Body of pancreas (tissue), 4 donors: ENCODE data around the gene GBP1. TPM values are rescaled to one million over a fixed set of nuclear protein-coding genes. Genes with fewer than 3 reads are reported as not detected.
A peak's percentile ranks its signal among the peaks of the same experiment; 100 is the strongest.
"Not testable (repeated sequence)": the region's sequence is repeated elsewhere in the genome, so short reads cannot be mapped to it uniquely, and the experiment has no call there.

Experiments used
- ATAC-seq: fragments of 150-250 bp; one replicate; pipeline ENCODE4 v1.9.1; 2016
- DNase-seq, 4 donors: peaks; one replicate each; pipeline ENCODE4 v3.0.0-alpha.2; 2019
- H3K27ac ChIP-seq, 4 donors: fragments of 200-600 bp; sonication (generic); 1 replicate in 3 of 4; 2 replicates in 1 of 4; pipeline versions ENCODE4 v1.5.1 to v1.6.1; 2016 to 2019; ENCODE audit warnings: mild to moderate bottlenecking in 1 of 4, mixed read lengths in 1 of 4, moderate library complexity in 1 of 4
- H3K27me3 ChIP-seq, 2 donors: fragments of 200-600 bp; sonication (generic); one replicate each; pipeline ENCODE4 v1.6.0; 2016; ENCODE audit warnings: mild to moderate bottlenecking in 1 of 2
- H3K36me3 ChIP-seq, 2 donors: fragments of 200-600 bp; sonication (generic); replicated peaks in 1 of 2; 2 replicates each; pipeline ENCODE4 v1.5.1; 2016; ENCODE audit warnings: low read depth in 2 of 2; ENCODE audit not compliant: insufficient read depth in 1 of 2
- H3K4me1 ChIP-seq: fragments of 200-600 bp; sonication (generic); one replicate; pipeline ENCODE4 v1.6.0; 2016
- H3K4me3 ChIP-seq, 2 donors: fragments of 200-600 bp; sonication (generic); 1 replicate in 1 of 2; 2 replicates in 1 of 2; pipeline ENCODE4 v1.5.1; 2016 to 2019
- H3K9me3 ChIP-seq, 3 donors: fragments of 200-600 bp; sonication (generic); 1 replicate in 2 of 3; 2 replicates in 1 of 3; pipeline ENCODE4 v1.5.1; 2016
- CTCF ChIP-seq, 7 experiments: fragments of 450-650 bp in 4 of 7; fragments of 200-600 bp in 3 of 7; sonication (generic) in 3 of 7; IDR thresholded peaks; one replicate each; pipeline ENCODE4 v1.5.1; 2016 to 2019; ENCODE audit warnings: antibody characterized with exemption in 7 of 7
- POLR2A ChIP-seq, 3 donors: fragments of 450-650 bp; IDR thresholded peaks; one replicate each; pipeline ENCODE4 v1.6.1; 2016; ENCODE audit warnings: antibody characterized with exemption in 3 of 3, mild to moderate bottlenecking in 2 of 3
- WGBS, 2 donors: methylation state at CpG; one replicate each; pipeline ENCODE4 v1.1.5; 2017; 5-methylcytosine and 5-hydroxymethylcytosine counted together
- intact Hi-C: fragments of 100-400 bp; cut with DNase I; formaldehyde crosslinking; loops from one replicate; pipeline ENCODE4 v1.15.1; 2023
- total RNA-seq, 2 donors: library from RNA; depleted of rRNA; stranded (reverse); fragments of >200 nt; gene quantifications; one replicate each; pipeline ENCODE4 v1.1.0, GENCODE V29; 2016

Gene GBP1
- total RNA-seq, 2 donors from 2014 or later = 3.3 to 6.7 TPM

- WGBS, 2 donors = 67 to 71% methylated on average over 1 of the region's 1 CpG
- Histone ChIP-seq H3K4me3 (no peak overlapping the region), H3K27ac (no peak overlapping the region), H3K36me3 (no peaks in the 10 kb centered on the region), H3K9me3 (no peaks in the 10 kb centered on the region), H3K27me3 (no peaks in the 10 kb centered on the region), H3K4me1 (no peaks in the 10 kb centered on the region)
- no peak for ATAC-seq
- intact Hi-C loops = no loop called here
- no peak for DNase-seq
- TF ChIP-seq CTCF (IDR thresholded peaks at IDR 0.05) = no peak
- TF ChIP-seq POLR2A (IDR thresholded peaks at IDR 0.05) = no peak
Observed at GRCh38 chr1:89089962-89090361, 25.0 kb upstream of the GBP1 start.

GRCh38 chr1:89088572-89088971, 23.6 kb upstream of the GBP1 start:
- Histone ChIP-seq H3K36me3 (no peaks in the 10 kb centered on the region), H3K4me3 (no peak overlapping the region), H3K4me1 (no peaks in the 10 kb centered on the region), H3K27ac (no peak overlapping the region), H3K27me3 (no peaks in the 10 kb centered on the region), H3K9me3 (no peaks in the 10 kb centered on the region)
- TF ChIP-seq POLR2A (IDR thresholded peaks at IDR 0.05) (no peak), CTCF (IDR thresholded peaks at IDR 0.05) (no peak)
- WGBS, 2 donors = 60 to 75% methylated on average over 10 of the region's 10 CpGs
- ATAC-seq (no peak), DNase-seq (no peak)
- intact Hi-C loops = no loop called here

GRCh38 chr1:89087241-89087640, 22.2 kb upstream of the GBP1 start:
- DNase-seq (no peak), ATAC-seq (no peak)
- TF ChIP-seq POLR2A (IDR thresholded peaks at IDR 0.05) = no peak
- TF ChIP-seq CTCF (IDR thresholded peaks at IDR 0.05) = no peak
- Histone ChIP-seq H3K27me3 (no peaks in the 10 kb centered on the region), H3K4me3 (no peak overlapping the region), H3K36me3 (no peaks in the 10 kb centered on the region), H3K27ac (no peak overlapping the region), H3K4me1 (no peaks in the 10 kb centered on the region), H3K9me3 (no peaks in the 10 kb centered on the region)
- intact Hi-C loops = no loop called here
- WGBS, 2 donors = 57 to 67% methylated on average over 8 of the region's 8 CpGs

GRCh38 chr1:89085781-89086180, 20.8 kb upstream of the GBP1 start:
- peak in 3 of 4 donors; percentile 24 to 49 (median 25) for DNase-seq
- Histone ChIP-seq H3K4me3 (no peak overlapping the region), H3K4me1 (no peaks in the 10 kb centered on the region), H3K27me3 (no peaks in the 10 kb centered on the region), H3K36me3 (no peaks in the 10 kb centered on the region), H3K27ac (no peak overlapping the region), H3K9me3 (no peaks in the 10 kb centered on the region)
- peak in 4 of 7 experiments; percentile 15 to 58 (median 44) for TF ChIP-seq CTCF (IDR thresholded peaks at IDR 0.05)
- no peak for TF ChIP-seq POLR2A (IDR thresholded peaks at IDR 0.05)
- intact Hi-C loops = no loop called here
- no peak for ATAC-seq

GRCh38 chr1:89081005-89081404, 16.0 kb upstream of the GBP1 start:
- no peak overlapping the region for H3K27ac ChIP-seq

GRCh38 chr1:89080068-89080467, 15.1 kb upstream of the GBP1 start:
- H3K27ac ChIP-seq, ATAC-seq, intact Hi-C loops, H3K4me3 ChIP-seq, H3K36me3 ChIP-seq, H3K9me3 ChIP-seq, DNase-seq, H3K27me3 ChIP-seq, H3K4me1 ChIP-seq: not testable (repeated sequence)
- WGBS, 2 donors = 88 to 89% methylated on average over 7 of the region's 7 CpGs

More at GRCh38 chr1:89081005-89081404, 16.0 kb upstream of the GBP1 start:
- no peaks in the 10 kb centered on the region for H3K9me3 ChIP-seq
- no peaks in the 10 kb centered on the region for H3K27me3 ChIP-seq
- DNase-seq (no peak), ATAC-seq (no peak)
- intact Hi-C loops = no loop called here
- no peaks in the 10 kb centered on the region for H3K4me1 ChIP-seq
- 47 to 73% methylated on average over 3 of the region's 3 CpGs for WGBS, 2 donors
- H3K4me3 ChIP-seq = no peak overlapping the region
- no peak for TF ChIP-seq POLR2A (IDR thresholded peaks at IDR 0.05)
- TF ChIP-seq CTCF (IDR thresholded peaks at IDR 0.05) = no peak
- no peaks in the 10 kb centered on the region for H3K36me3 ChIP-seq

- H3K4me1 ChIP-seq, DNase-seq, H3K27me3 ChIP-seq, intact Hi-C loops, H3K9me3 ChIP-seq, H3K4me3 ChIP-seq, H3K27ac ChIP-seq, ATAC-seq, H3K36me3 ChIP-seq: not testable (repeated sequence)
- WGBS, 2 donors = 70% methylated on average over 8 of the region's 8 CpGs
Observed at GRCh38 chr1:89072466-89073065, 7.6 kb upstream of the GBP1 start.
